GM13977 (cell line): ENCODE results near the gene ADK.

ENCODE experiments used
- DNase-seq: peaks from one replicate; pipeline ENCODE4 v3.0.0; 2012; ENCODE audit warnings: low spot score
- in situ Hi-C: fragments of 300-500 bp; cut with MboI; formaldehyde crosslinking; loops from one replicate; pipeline ENCODE4 v1.12.0; 2022; ENCODE audit warnings: low sequenced_read_pairs, low pct_unique_long_range_greater_than_20kb, mixed read lengths, inconsistent platforms; ENCODE audit not compliant: unreplicated experiment
- TF ChIP-seq, protein P1 (sequence below): IDR thresholded peaks from 2 replicates; pipeline ENCODE4 v1.5.1; 2012; ENCODE audit warnings: mild to moderate bottlenecking, control low read depth; ENCODE audit not compliant: insufficient read depth; ENCODE audit errors: extremely low read depth, missing control alignments

The ADK gene

GRCh38 chr10:74718208-74718607 lies 567.2 kb downstream of the ADK start:
- TF ChIP-seq, protein P1, sequence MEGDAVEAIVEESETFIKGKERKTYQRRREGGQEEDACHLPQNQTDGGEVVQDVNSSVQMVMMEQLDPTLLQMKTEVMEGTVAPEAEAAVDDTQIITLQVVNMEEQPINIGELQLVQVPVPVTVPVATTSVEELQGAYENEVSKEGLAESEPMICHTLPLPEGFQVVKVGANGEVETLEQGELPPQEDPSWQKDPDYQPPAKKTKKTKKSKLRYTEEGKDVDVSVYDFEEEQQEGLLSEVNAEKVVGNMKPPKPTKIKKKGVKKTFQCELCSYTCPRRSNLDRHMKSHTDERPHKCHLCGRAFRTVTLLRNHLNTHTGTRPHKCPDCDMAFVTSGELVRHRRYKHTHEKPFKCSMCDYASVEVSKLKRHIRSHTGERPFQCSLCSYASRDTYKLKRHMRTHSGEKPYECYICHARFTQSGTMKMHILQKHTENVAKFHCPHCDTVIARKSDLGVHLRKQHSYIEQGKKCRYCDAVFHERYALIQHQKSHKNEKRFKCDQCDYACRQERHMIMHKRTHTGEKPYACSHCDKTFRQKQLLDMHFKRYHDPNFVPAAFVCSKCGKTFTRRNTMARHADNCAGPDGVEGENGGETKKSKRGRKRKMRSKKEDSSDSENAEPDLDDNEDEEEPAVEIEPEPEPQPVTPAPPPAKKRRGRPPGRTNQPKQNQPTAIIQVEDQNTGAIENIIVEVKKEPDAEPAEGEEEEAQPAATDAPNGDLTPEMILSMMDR = no peak
- no peak for DNase-seq
- in situ Hi-C loops = no loop called here

DNA sequence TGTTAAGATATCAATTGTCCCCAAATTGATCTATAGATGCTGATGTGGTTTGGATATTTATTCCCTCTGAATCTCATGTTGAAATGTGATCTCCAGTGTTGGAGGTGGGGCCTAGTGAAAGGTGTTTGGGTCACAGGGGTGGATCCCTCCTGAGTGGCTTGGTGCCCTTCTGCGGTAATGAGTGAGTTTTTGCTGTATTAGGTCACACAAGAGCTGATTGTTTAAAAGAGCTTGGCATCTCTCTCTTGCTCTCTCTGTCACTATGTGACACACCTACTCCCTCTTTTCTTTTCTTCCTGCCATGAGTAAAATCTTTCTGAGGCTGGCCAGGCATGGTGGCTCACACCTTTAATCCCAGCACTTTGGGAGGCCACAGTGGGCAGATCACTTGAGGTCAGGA lies 577.2 kb downstream of the ADK start:
- TF ChIP-seq, protein P1 = no peak
- no peak for DNase-seq
- in situ Hi-C loops = loop anchor here (25.0 kb wide), 1 partner anchor 284 kb away; no protein-coding TSS in a partner anchor

- DNase-seq = no peak
- in situ Hi-C loops = loop anchor here (25.0 kb wide), 1 partner anchor 282 kb away; no protein-coding TSS in a partner anchor
- TF ChIP-seq, protein P1 = no peak
These were observed 579.2 kb downstream of the ADK start for GRCh38 chr10:74730246-74730645.

DNA sequence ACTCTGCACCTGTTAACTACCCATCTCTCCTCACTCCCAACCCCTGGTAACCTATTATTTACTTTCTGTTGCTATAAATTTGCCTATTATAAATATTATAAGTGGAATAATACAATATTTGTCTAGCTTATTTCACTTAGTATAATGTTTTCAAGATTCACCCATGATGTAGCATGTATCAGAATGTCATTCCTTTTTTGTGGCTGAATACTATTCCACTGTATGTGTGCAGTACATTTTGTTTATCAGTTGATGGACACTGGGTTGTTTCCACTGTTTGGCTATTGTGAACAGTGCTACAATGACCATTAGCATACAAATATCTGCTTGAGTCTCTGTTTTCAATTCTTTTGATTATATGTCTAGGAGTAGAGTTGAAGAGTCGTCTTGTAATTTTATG lies 582.6 kb downstream of the ADK start:
- TF ChIP-seq, protein P1 = no peak
- in situ Hi-C loops = loop anchor here (25.0 kb wide), 1 partner anchor 279 kb away; no protein-coding TSS in a partner anchor
- DNase-seq = no peak

DNA sequence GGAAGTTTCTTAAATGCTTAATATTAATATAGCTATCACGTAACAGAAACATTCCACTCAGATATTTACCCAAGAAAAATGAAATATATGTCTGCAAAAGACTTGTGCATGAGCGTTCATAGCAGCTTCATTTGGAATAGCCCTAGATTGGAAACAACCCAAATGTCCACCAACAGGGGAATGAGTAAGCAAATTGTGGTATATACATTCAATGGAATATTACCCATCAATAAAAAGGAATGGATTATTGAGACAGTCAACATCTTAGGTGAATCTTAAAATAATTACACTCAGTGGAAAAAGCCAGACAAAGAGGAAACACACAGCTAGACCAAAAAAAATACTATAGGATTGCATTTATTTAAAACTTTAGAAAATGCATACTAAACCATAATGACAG lies 585.0 kb downstream of the ADK start:
- TF ChIP-seq, protein P1 = no peak
- in situ Hi-C loops = loop anchor here (25.0 kb wide), 1 partner anchor 276 kb away; no protein-coding TSS in a partner anchor
- no peak for DNase-seq

DNA sequence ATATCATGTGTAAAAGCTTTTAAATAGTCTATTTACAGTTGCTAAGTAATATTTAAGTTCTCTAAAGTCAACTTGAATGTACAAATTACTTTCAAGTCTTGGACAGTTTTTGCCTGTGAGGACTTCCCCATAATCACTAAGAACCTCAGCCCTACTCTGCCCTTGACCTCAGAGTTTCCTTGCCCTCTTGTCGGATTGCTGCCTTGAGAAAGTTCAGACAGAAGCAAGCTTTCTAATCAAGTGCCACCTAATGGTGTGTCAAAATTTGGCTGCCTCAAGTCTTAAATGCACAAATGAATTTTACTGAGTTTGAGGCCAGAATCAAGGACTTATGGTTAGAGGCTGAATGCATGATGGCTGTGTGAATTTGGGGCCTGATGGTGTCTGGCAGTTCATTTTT lies 587.0 kb downstream of the ADK start:
- DNase-seq = peak; percentile 24
- in situ Hi-C loops = loop anchor here (25.0 kb wide), 1 partner anchor 274 kb away; no protein-coding TSS in a partner anchor
- TF ChIP-seq, protein P1 = peak; percentile 45
